HUDEP-2 (cell line): ENCODE data around the gene UNC119B.
"Not testable (repeated sequence)": the region's sequence is repeated elsewhere in the genome, so short reads cannot be mapped to it uniquely, and the experiment has no call there.

Source experiments
- DNase-seq, 76 experiments: peaks; one replicate each; lab custom pipeline; 2025; ENCODE audit not compliant: unreplicated experiment in 76 of 76; lab: John Stamatoyannopoulos, UW

The UNC119B gene

DNA sequence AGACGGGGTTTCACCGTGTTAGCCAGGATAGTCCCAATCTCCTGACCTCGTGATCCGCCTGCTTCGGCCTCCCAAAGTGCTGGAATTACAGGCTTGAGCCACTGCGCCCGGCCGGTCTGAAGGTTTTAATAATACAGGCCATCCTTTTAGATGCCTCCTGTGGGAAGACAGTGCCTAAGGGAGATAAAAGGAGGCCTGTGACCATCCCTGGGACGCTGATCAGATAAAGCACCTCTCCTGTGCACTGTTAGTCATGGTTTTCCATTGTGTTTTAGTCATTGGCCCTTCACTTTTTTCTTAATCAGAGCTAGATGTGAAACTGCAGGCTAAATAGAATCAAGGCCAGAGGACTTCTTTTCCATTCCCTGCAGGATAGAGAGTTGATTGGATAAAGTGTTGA, 7.8 kb downstream of the UNC119B start:
- DNase-seq, result no peak

- no peak for DNase-seq
Observed at GRCh38 chr12:120719072-120719471, 8.8 kb downstream of the UNC119B start.

DNA sequence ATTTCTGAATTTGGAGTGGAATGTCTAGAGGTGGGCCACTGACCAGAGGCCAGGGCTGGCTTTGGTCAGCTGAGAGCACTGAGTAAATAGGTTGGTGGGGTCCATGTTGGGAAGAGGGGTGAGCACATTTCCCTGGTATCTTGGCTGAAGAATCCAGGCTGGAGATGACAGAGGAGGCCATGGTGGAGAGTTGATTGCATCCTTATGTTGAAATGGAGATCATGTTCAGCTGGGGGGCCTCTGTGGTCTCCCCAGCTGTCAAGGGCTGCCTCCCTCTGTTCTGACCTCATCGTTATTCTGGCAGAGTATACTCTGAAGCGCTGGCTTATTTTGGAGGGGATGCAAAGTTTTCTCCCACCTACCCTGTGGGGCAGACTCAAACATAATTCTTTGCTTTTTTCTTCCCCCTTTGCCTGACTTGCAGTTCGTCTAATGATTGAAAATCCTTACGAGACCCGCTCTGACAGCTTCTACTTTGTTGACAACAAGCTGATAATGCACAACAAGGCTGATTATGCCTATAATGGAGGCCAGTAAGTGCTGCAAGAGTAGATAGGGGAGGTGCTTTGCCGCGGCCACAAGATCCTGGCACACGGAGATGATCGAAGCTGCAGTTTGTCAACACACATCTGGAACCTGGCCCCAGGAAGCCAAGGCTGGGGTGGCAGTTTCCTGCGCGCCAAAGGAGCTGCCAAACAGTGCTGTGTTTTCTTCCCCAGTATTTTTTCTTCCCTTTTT, 9.4 kb downstream of the UNC119B start:
- peak in 44 of 76 experiments; percentile 7 to 62 (median 30) for DNase-seq

DNA sequence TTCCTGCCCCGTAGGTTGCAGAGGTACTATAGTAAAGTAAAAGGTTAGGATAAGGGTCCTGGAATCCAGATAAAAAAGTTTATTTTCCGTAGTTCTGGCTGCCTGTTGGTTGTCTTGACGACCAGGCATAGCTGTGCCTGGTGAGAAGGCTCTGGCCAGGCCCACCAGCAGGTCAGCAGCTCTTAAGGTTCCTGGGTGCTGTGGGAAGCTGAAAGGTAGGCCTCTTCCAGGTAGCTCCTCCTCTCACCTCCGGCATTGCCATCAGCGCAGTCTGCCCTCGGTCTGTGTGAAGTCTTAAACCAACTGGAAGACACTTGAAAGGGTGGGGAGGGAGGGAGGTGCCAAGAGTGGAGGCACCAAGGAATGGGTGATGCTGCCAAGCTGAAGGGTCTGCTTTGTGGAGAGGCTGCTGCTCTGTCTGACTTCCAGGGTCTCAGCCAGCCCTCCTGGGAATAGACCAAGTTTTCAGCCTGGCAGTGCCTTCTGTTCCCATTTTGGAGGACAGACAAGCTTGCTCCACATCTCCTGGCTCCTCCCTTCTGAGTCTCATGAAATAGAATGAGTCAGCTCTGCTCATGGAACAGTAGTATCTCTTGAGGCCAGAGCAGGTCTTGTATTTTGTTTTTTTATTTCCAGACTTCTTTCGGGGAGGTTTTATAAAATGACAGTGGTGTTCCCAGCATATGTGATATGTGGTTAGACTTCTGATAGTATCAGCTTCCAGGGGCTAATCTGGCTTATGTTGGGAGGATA, 10.2 kb downstream of the UNC119B start:
- DNase-seq, result peak in 53 of 76 experiments; percentile 8 to 81 (median 48)

GRCh38 chr12:120720987-120721801, 10.9 kb downstream of the UNC119B start:
- no peak for DNase-seq

- DNase-seq, result peak in 2 of 76 experiments; percentile 4 to 8
Observed at GRCh38 chr12:120721866-120722265, 11.6 kb downstream of the UNC119B start.

- DNase-seq, result no peak
Observed at GRCh38 chr12:120722784-120723183, 12.5 kb downstream of the UNC119B start.

DNA sequence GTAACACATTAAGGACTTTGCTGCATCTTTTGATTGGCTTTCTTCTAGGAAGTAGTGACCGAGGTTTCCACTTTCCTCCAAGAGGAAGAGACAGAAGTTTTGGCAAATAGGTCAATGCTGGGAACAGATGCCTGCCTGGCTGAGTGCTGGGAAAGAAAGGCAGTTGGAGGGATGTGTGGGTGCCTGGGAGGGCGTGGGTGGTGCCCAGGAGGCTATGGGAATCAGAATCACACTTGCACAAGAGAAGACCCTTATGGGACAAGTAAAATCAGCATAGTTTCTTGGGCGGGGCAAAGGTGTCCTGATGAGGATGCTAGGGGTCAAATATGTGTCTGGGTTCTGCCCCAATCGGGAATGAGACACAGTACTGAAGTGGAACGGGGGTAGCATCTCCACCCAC, 14.5 kb downstream of the UNC119B start:
- DNase-seq, result no peak

GRCh38 chr12:120725151-120725658, 14.9 kb downstream of the UNC119B start:
- DNase-seq, result no peak

DNA sequence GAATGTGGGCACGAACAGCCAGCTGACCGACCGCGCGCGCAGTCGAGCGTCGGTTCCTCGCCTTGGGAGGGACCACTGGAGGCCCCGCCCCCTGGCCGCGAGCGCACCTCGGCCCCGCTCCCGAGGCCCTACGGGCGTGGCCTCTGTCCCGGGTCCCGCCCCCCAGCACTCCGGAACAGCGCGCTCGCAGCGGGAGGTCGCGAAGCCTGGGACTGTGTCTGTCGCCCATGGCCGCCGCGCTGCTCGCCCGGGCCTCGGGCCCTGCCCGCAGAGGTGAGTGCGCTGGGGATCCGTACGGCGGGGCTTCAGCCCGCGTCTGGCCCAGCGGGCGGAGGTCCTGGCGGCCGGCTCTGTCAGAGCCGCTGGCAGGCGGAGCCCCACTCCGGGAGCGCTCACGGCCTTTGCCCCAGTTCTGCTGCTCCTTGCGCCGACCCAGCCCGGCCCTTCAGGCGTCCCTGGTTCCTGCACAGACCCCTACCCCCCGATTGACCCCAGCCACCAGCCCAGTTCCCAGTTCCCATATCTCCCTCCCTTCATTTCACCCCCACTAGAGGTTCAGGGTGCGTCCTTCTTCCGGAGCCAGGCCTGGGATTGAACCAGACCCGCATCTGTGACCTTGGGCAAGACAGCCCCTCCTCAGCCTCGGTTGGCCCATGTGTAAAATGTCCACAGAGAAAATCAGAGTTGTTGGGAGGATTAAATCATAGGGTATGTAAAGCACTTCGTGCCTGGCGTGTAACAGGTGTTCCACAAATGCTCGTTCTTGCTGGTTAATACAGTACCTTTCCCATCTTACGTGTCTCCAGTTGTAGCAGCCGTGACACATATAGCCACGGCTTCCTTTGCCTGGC, 15.6 kb downstream of the UNC119B start, which contains the start of gene ACADS:
ACADS (plus strand) TSS at position 168 of the 851 bp plus-strand sequence; CDS start at position 228, 60 bp downstream.
- peak in 73 of 76 experiments; percentile 18 to 89 (median 71) for DNase-seq

- DNase-seq, result no peak
Observed at GRCh38 chr12:120726510-120726793, 16.2 kb downstream of the UNC119B start.

DNA sequence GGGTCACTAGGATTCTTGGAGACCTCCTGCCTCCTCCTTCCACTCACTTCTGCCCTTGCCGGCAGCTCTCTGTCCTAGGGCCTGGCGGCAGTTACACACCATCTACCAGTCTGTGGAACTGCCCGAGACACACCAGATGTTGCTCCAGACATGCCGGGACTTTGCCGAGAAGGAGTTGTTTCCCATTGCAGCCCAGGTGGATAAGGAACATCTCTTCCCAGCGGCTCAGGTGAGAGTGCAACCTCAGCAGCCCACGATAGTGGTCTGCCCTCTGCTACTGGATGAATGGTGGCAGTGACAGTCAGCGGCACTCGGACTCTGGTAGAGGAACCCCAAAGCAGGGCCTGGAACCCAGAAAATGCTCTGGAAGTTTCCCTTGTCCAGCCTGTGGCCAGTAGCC, 16.7 kb downstream of the UNC119B start:
- DNase-seq, result no peak

GRCh38 chr12:120732198-120732597, 21.9 kb downstream of the UNC119B start:
- not testable (repeated sequence) for DNase-seq

- no peak for DNase-seq
Observed at GRCh38 chr12:120733574-120733973, 23.3 kb downstream of the UNC119B start.

- DNase-seq, result no peak
Observed at GRCh38 chr12:120734210-120734609, 24.0 kb downstream of the UNC119B start.

- DNase-seq, result no peak
Observed at GRCh38 chr12:120735181-120735580, 24.9 kb downstream of the UNC119B start.

- DNase-seq, result no peak
Observed at GRCh38 chr12:120736404-120737331, 26.4 kb downstream of the UNC119B start.

GRCh38 chr12:120737557-120738251, 27.4 kb downstream of the UNC119B start:
- no peak for DNase-seq
